GM06990 (cell line): Measurements from ENCODE around the gene WDR43.

Source experiments
- DNase-seq: peaks from one replicate; pipeline ENCODE4 v3.0.0-alpha.2; 2011; ENCODE audit not compliant: insufficient read length; ENCODE audit errors: extremely low read depth
- H3K27me3 ChIP-seq: replicated peaks from 2 replicates; pipeline ENCODE4 v1.6.0; 2011; ENCODE audit warnings: low read length; ENCODE audit not compliant: control insufficient read depth, insufficient read depth
- H3K36me3 ChIP-seq: 2 replicates; pipeline ENCODE4 v1.5.1; 2011; ENCODE audit warnings: low read length; ENCODE audit not compliant: control insufficient read depth, insufficient read depth
- H3K4me3 ChIP-seq: replicated peaks from 2 replicates; pipeline ENCODE4 v1.5.1; 2011; ENCODE audit warnings: low read depth, mild to moderate bottlenecking, control low read depth, low read length
- TF ChIP-seq, protein P1 (sequence below): IDR thresholded peaks from 2 replicates; pipeline ENCODE4 v1.5.1; 2011; ENCODE audit warnings: low read length, control low read depth, mild to moderate bottlenecking, inconsistent platforms; ENCODE audit not compliant: insufficient read depth, poor library complexity, severe bottlenecking

The WDR43 gene

GRCh38 chr2:28904802-28905457 lies 10.5 kb downstream of the WDR43 start:
- H3K27me3 ChIP-seq = no peaks in the 10 kb centered on the region
- H3K36me3 ChIP-seq = peaks cover 15% of the 10 kb centered on the region
- H3K4me3 ChIP-seq = no peak overlapping the region
- TF ChIP-seq, protein P1, sequence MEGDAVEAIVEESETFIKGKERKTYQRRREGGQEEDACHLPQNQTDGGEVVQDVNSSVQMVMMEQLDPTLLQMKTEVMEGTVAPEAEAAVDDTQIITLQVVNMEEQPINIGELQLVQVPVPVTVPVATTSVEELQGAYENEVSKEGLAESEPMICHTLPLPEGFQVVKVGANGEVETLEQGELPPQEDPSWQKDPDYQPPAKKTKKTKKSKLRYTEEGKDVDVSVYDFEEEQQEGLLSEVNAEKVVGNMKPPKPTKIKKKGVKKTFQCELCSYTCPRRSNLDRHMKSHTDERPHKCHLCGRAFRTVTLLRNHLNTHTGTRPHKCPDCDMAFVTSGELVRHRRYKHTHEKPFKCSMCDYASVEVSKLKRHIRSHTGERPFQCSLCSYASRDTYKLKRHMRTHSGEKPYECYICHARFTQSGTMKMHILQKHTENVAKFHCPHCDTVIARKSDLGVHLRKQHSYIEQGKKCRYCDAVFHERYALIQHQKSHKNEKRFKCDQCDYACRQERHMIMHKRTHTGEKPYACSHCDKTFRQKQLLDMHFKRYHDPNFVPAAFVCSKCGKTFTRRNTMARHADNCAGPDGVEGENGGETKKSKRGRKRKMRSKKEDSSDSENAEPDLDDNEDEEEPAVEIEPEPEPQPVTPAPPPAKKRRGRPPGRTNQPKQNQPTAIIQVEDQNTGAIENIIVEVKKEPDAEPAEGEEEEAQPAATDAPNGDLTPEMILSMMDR = no peak
- DNase-seq = no peak

DNA sequence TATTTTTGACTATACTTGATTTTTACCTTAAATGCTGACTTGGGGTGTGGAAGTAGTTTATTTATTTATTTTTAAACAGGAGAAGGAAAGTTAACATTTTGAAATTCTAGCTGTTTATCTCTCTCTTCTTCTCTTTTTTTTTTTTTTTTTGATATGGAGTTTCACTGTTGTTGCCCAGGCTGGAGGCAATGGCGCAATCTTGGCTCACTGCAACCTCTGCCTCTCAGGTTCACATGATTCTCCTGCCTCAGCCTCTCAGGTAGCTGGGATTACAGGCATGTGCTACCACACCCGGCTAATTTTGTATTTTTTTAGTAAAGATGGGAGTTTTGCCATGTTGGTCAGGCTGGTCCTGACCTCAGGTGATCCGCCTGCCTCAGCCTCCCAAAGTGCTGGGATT lies 11.1 kb downstream of the WDR43 start:
- Histone ChIP-seq H3K36me3 (peaks cover 16% of the 10 kb centered on the region), H3K4me3 (no peak overlapping the region), H3K27me3 (no peaks in the 10 kb centered on the region)
- DNase-seq = no peak
- TF ChIP-seq, protein P1 = no peak

GRCh38 chr2:28906376-28906775 lies 11.9 kb downstream of the WDR43 start:
- TF ChIP-seq, protein P1 = no peak
- Histone ChIP-seq H3K4me3 (no peak overlapping the region), H3K27me3 (no peaks in the 10 kb centered on the region), H3K36me3 (peaks cover 16% of the 10 kb centered on the region)
- no peak for DNase-seq

GRCh38 chr2:28906821-28907220 lies 12.4 kb downstream of the WDR43 start:
- peaks cover 17% of the 10 kb centered on the region for H3K36me3 ChIP-seq
- no peaks in the 10 kb centered on the region for H3K27me3 ChIP-seq
- no peak overlapping the region for H3K4me3 ChIP-seq
- TF ChIP-seq, protein P1 = no peak
- DNase-seq = no peak

GRCh38 chr2:28908172-28908571 lies 13.7 kb downstream of the WDR43 start:
- Histone ChIP-seq H3K27me3 (no peaks in the 10 kb centered on the region), H3K36me3 (peaks cover 18% of the 10 kb centered on the region), H3K4me3 (no peak overlapping the region)
- TF ChIP-seq, protein P1 = no peak
- no peak for DNase-seq
